Measurements from ENCODE around the gene OXGR1.
"Not testable (repeated sequence)": the region's sequence is repeated elsewhere in the genome, so short reads cannot be mapped to it uniquely, and the experiment has no call there.

Gene OXGR1

GRCh38 chr13:97005625-97006262 is 11.5 kb upstream of the OXGR1 start:
- DNase-seq (ENCODE audit: low read depth) = no peak

GRCh38 chr13:97004886-97005285 is 10.6 kb upstream of the OXGR1 start:
- DNase-seq (ENCODE audit: low read depth) = no peak

- no peak for DNase-seq (ENCODE audit: low read depth)
Observed at GRCh38 chr13:97004096-97004876, 10.0 kb upstream of the OXGR1 start.

- DNase-seq (ENCODE audit: low read depth) = no peak
Observed at GRCh38 chr13:97003071-97003470, 8.8 kb upstream of the OXGR1 start.

GRCh38 chr13:97002581-97002980 is 8.3 kb upstream of the OXGR1 start:
- DNase-seq (ENCODE audit: low read depth) = no peak

- DNase-seq (ENCODE audit: low read depth) = no peak
Observed at GRCh38 chr13:97001636-97002035, 7.4 kb upstream of the OXGR1 start.

GRCh38 chr13:97000295-97000925 is 6.1 kb upstream of the OXGR1 start:
- DNase-seq (ENCODE audit: low read depth) = no peak

GRCh38 chr13:96999091-96999490 is 4.8 kb upstream of the OXGR1 start:
- DNase-seq (ENCODE audit: low read depth) = no peak

GRCh38 chr13:96998051-96998450 is 3.8 kb upstream of the OXGR1 start:
- no peak for DNase-seq (ENCODE audit: low read depth)

- DNase-seq (ENCODE audit: low read depth) = no peak
Observed at GRCh38 chr13:96996886-96997285, 2.6 kb upstream of the OXGR1 start.

GRCh38 chr13:96996107-96996506 is 1.8 kb upstream of the OXGR1 start:
- no peak for DNase-seq (ENCODE audit: low read depth)

- no peak for DNase-seq (ENCODE audit: low read depth)
Observed at GRCh38 chr13:96994858-96995243, 575 bp upstream of the OXGR1 start.

- no peak for DNase-seq (ENCODE audit: low read depth)
Observed at GRCh38 chr13:96993634-96994016, 651 bp downstream of the OXGR1 start.

GRCh38 chr13:96992633-96993032 is 1.6 kb downstream of the OXGR1 start:
- DNase-seq (ENCODE audit: low read depth) = no peak

GRCh38 chr13:96991072-96991471 is 3.2 kb downstream of the OXGR1 start:
- no peak for DNase-seq (ENCODE audit: low read depth)

GRCh38 chr13:96988441-96988840 is 5.8 kb downstream of the OXGR1 start:
- DNase-seq (ENCODE audit: low read depth) = no peak

GRCh38 chr13:96984051-96984508 is 10.2 kb downstream of the OXGR1 start:
- DNase-seq (ENCODE audit: low read depth) = no peak

GRCh38 chr13:96982672-96983071 is 11.6 kb downstream of the OXGR1 start:
- DNase-seq (ENCODE audit: low read depth) = no peak

GRCh38 chr13:96979861-96980260 is 14.4 kb downstream of the OXGR1 start:
- DNase-seq (ENCODE audit: low read depth) = not testable (repeated sequence)

GRCh38 chr13:96968027-96968426 is 26.2 kb downstream of the OXGR1 start:
- DNase-seq (ENCODE audit: low read depth) = no peak

- no peak for DNase-seq (ENCODE audit: low read depth)
Observed at GRCh38 chr13:96967248-96967745, 27.0 kb downstream of the OXGR1 start.

GRCh38 chr13:96966415-96967102 is 27.7 kb downstream of the OXGR1 start:
- DNase-seq (ENCODE audit: low read depth) = no peak
